ENCODE data around the gene KLHL30.

The KLHL30 gene

GRCh38 chr2:238097988-238098871 is 40.2 kb upstream of the KLHL30 start:
- Histone ChIP-seq H3K4me1 (ENCODE audit: control insufficient read depth, insufficient read depth, low read length) (no peaks in the 10 kb centered on the region), H3K9ac (ENCODE audit: low read length) (no peak overlapping the region), H3K4me3 (ENCODE audit: low read length) (no peak overlapping the region), H3K36me3 (ENCODE audit: control insufficient read depth, insufficient read depth, low read length, severe bottlenecking) (no peaks in the 10 kb centered on the region), H3K27me3 (replicated peaks; ENCODE audit: control insufficient read depth, insufficient read depth, low read length) (peaks cover 7% of the 10 kb centered on the region), H3K9me3 (ENCODE audit: control insufficient read depth, low read length) (no peaks in the 10 kb centered on the region)
- peak; percentile 39 for DNase-seq (ENCODE audit: low read depth)

DNA sequence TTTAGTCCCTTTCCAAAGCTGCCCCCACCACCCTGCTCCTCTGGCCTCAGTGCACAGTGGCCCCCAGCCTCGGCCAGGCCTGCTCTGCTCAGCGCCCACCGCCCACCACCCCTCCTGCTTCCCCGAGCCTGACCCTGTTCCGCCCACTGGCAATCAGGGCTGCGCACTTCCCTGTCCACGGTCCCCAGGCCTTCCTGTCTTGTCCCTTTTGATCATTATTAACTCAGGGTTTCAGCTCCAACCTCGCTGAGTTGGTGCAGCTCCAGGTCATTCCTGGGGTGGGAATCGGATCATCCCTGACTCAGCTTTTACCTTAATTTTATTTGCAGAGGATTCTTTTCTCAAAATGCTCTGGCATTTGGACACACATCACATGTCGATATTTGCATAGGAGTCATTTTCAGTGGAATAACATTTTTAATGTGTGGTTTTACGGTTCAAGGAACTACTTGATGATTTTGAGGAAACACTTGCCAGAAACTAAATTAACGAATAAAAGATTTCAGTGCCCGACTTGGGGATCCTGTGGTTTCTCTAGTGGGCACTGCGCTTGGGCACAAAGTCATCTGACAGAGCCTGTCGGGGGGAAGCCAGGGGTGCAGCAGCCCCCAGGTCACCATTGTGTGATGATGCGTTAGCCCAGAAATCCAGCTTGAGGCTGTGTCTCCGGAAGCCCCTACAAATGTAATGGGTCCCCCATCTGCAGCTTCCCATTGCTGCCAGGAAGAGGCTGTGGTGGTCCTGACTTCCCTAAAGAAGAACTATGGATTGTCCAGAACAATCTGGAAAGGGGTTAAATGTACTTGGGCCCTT is 39.4 kb upstream of the KLHL30 start:
- H3K9ac ChIP-seq (ENCODE audit: low read length): no peak overlapping the region
- no peak overlapping the region for H3K4me3 ChIP-seq (ENCODE audit: low read length)
- DNase-seq (ENCODE audit: low read depth): peak; percentile 51
- H3K4me1 ChIP-seq (ENCODE audit: control insufficient read depth, insufficient read depth, low read length): no peaks in the 10 kb centered on the region
- H3K36me3 ChIP-seq (ENCODE audit: control insufficient read depth, insufficient read depth, low read length, severe bottlenecking): no peaks in the 10 kb centered on the region
- no peaks in the 10 kb centered on the region for H3K9me3 ChIP-seq (ENCODE audit: control insufficient read depth, low read length)
- peaks cover 7% of the 10 kb centered on the region for H3K27me3 ChIP-seq (replicated peaks; ENCODE audit: control insufficient read depth, insufficient read depth, low read length)

GRCh38 chr2:238099714-238100048 is 38.8 kb upstream of the KLHL30 start:
- Histone ChIP-seq H3K9me3 (ENCODE audit: control insufficient read depth, low read length) (no peaks in the 10 kb centered on the region), H3K4me3 (ENCODE audit: low read length) (no peak overlapping the region), H3K36me3 (ENCODE audit: control insufficient read depth, insufficient read depth, low read length, severe bottlenecking) (no peaks in the 10 kb centered on the region), H3K9ac (ENCODE audit: low read length) (no peak overlapping the region), H3K27me3 (replicated peaks; ENCODE audit: control insufficient read depth, insufficient read depth, low read length) (peaks cover 7% of the 10 kb centered on the region), H3K4me1 (ENCODE audit: control insufficient read depth, insufficient read depth, low read length) (no peaks in the 10 kb centered on the region)
- DNase-seq (ENCODE audit: low read depth): no peak

- no peaks in the 10 kb centered on the region for H3K4me1 ChIP-seq (ENCODE audit: control insufficient read depth, insufficient read depth, low read length)
- no peaks in the 10 kb centered on the region for H3K9me3 ChIP-seq (ENCODE audit: control insufficient read depth, low read length)
- peaks cover 7% of the 10 kb centered on the region for H3K27me3 ChIP-seq (replicated peaks; ENCODE audit: control insufficient read depth, insufficient read depth, low read length)
- H3K4me3 ChIP-seq (ENCODE audit: low read length): no peak within 1 kb of the TSS
- H3K9ac ChIP-seq (ENCODE audit: low read length): no peak within 1 kb of the TSS
- no peak for DNase-seq (ENCODE audit: low read depth)
- H3K36me3 ChIP-seq (ENCODE audit: control insufficient read depth, insufficient read depth, low read length, severe bottlenecking): no peaks in the 10 kb centered on the region
Observed at GRCh38 chr2:238100049-238100820, 38.2 kb upstream of the KLHL30 start, which contains the start of gene ESPNL. TSS of gene ESPNL (plus strand) at chr2:238100340. CDS start at chr2:238100420, 80 bp downstream.

DNA sequence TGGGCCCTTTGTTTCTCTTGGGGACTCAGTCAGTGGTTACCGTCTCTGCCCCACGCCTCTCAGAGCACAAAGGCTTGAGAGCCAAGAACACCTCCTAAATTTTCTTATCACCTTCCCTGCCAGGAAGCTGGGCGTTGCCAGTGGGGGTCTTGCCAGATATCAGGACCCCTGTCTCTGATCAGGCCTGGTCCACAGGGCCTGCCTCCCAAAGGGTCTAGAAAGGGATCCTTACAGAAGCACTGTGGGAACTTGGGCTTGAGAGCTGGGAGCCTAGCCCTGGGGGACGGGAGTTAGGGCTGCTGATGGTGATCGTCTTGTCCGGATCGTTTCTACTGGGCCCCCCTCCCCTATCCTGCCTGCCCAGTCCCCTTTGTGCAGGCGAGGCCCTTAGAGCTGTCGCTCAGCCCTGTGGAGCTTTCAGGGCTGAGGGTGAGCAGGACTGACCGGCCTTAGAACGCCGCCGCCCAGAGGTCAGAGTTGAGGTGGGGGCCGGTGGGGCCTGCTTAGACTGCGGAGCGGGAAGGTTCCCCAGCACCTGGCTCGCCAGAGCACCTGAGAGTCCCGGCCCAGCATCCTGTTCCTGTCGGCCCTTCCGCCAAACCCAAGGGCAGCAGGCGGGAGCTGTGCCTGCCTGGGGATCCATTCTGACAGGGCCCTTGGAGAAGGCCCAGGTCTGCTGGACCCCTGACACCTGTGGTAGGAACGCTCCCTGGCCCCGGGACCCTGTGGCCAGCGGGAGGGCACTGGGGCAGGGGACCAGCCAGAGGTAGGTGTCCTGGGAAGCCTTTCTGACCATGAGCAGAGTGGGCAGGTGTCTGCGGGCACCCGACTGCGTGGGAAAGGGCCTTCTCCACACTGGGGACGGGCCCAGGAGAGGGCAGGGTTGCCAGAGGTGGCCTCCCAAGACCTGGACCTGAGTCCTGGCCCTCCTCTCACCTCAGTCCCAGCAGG is 37.4 kb upstream of the KLHL30 start:
- no peak overlapping the region for H3K4me3 ChIP-seq (ENCODE audit: low read length)
- H3K9ac ChIP-seq (ENCODE audit: low read length): no peak overlapping the region
- DNase-seq (ENCODE audit: low read depth): no peak
- H3K4me1 ChIP-seq (ENCODE audit: control insufficient read depth, insufficient read depth, low read length): no peaks in the 10 kb centered on the region
- H3K9me3 ChIP-seq (ENCODE audit: control insufficient read depth, low read length): no peaks in the 10 kb centered on the region
- no peaks in the 10 kb centered on the region for H3K36me3 ChIP-seq (ENCODE audit: control insufficient read depth, insufficient read depth, low read length, severe bottlenecking)
- peaks cover 7% of the 10 kb centered on the region for H3K27me3 ChIP-seq (replicated peaks; ENCODE audit: control insufficient read depth, insufficient read depth, low read length)

DNA sequence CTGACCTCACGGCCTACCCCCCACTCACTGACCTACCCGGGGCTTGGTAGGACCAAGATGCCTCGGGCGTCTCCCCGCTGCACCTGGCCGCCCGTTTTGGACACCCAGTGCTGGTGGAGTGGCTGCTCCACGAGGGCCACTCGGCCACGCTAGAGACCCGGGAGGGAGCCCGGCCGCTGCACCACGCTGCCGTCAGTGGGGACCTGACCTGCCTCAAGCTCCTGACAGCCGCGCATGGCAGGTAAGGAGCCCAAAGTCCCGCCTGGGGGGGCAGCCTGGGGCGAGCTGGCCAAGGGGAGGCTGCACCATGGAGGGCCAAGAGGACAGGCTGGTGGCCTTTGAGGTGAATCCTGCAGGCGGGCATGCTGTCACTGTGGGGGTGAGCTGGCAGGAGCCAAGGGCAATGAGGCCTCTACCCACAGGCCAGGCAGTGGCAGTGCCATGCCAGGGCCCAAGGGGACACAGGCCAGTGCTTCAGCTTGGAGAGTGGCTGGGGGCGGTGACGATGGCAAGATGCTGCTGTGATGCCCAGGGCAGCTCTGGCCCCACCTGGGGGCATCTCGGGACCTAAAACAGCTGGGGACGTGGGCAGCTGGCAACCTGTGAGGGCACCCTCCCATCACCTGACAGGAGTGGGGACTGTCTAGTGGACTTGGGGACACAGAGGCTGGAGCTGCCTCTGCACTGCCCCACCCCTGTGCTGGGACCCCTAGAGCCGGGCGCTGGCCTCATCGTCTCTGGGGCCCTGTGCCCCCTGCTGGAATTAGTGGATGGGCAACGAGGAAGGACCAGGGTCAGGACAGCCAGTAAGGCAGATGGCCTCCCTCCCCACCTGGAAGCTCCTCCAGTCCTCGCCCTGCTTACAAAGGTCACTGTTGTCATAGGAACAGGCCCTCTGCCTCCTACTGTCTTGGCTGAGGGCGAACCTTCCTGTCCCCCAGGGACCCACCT is 36.3 kb upstream of the KLHL30 start:
- DNase-seq (ENCODE audit: low read depth): no peak
- no peaks in the 10 kb centered on the region for H3K9me3 ChIP-seq (ENCODE audit: control insufficient read depth, low read length)

DNA sequence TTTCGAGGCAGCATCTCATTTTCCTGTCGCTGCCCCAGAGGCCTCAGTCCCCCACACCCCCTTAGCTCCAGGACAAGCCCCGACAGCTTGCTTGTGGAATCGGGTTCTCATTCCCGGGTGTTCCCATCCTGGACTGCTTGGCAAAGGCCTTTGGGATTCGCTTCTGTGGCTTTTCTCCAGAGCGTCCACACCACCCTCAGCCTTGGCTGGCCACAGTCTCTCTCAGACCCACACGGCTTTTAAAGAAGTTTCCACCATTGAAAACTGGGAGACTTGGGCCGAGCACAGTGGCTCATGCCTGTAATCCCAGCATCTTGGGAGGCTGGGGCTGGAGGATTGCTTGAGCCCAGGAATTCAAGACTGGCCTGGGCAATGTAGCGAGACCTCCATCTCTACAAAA is 35.6 kb upstream of the KLHL30 start:
- no peak overlapping the region for H3K9ac ChIP-seq (ENCODE audit: low read length)
- no peak overlapping the region for H3K4me3 ChIP-seq (ENCODE audit: low read length)
- no peaks in the 10 kb centered on the region for H3K4me1 ChIP-seq (ENCODE audit: control insufficient read depth, insufficient read depth, low read length)
- no peaks in the 10 kb centered on the region for H3K9me3 ChIP-seq (ENCODE audit: control insufficient read depth, low read length)
- DNase-seq (ENCODE audit: low read depth): no peak
- peaks cover 13% of the 10 kb centered on the region for H3K27me3 ChIP-seq (replicated peaks; ENCODE audit: control insufficient read depth, insufficient read depth, low read length)
- no peaks in the 10 kb centered on the region for H3K36me3 ChIP-seq (ENCODE audit: control insufficient read depth, insufficient read depth, low read length, severe bottlenecking)

More for the DNA sequence above, 36.3 kb upstream of the KLHL30 start:
- Histone ChIP-seq H3K4me1 (ENCODE audit: control insufficient read depth, insufficient read depth, low read length) (no peaks in the 10 kb centered on the region), H3K27me3 (replicated peaks; ENCODE audit: control insufficient read depth, insufficient read depth, low read length) (peaks cover 7% of the 10 kb centered on the region), H3K4me3 (ENCODE audit: low read length) (no peak overlapping the region), H3K9ac (ENCODE audit: low read length) (no peak overlapping the region), H3K36me3 (ENCODE audit: control insufficient read depth, insufficient read depth, low read length, severe bottlenecking) (no peaks in the 10 kb centered on the region)

DNA sequence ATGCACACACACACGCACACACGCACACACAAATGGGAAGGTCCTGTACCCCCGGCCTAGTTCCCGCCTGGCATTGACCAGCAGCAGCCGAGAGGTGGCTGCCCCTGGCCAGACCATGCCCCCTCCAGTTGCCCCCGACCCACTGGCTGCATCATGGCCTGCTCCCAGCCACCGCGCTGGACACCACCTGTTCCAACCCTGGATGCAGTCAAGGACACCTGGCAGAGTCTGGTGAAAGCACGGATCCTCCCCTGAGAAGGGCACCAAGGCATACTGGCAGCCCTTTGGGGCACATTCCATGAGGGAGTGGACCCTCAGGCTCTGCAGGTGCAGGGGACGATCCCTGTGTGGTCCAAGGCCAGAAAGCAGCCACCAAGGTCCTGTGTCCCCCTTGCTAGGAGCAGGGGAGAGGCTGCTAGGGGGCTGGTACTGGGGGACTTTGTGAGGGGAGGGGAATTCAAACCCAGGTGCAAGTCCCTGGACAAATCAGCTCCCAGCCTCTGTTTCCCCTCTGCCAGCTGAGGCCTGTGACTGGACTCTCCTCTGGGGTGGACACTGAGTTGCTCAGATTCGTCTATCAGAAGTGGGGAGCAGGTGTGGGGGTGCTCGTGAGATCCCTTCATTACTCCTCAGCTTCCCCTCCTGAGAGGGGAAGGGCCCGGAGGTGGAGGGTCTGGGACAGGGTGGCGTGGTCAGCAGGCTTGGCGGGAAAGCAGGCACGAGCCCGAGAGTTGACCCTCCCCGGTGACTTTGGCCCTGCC is 34.8 kb upstream of the KLHL30 start:
- Histone ChIP-seq H3K4me3 (ENCODE audit: low read length) (no peak overlapping the region), H3K9me3 (ENCODE audit: control insufficient read depth, low read length) (no peaks in the 10 kb centered on the region), H3K4me1 (ENCODE audit: control insufficient read depth, insufficient read depth, low read length) (no peaks in the 10 kb centered on the region), H3K9ac (ENCODE audit: low read length) (no peak overlapping the region), H3K36me3 (ENCODE audit: control insufficient read depth, insufficient read depth, low read length, severe bottlenecking) (no peaks in the 10 kb centered on the region), H3K27me3 (replicated peaks; ENCODE audit: control insufficient read depth, insufficient read depth, low read length) (peaks cover 20% of the 10 kb centered on the region)
- no peak for DNase-seq (ENCODE audit: low read depth)

DNA sequence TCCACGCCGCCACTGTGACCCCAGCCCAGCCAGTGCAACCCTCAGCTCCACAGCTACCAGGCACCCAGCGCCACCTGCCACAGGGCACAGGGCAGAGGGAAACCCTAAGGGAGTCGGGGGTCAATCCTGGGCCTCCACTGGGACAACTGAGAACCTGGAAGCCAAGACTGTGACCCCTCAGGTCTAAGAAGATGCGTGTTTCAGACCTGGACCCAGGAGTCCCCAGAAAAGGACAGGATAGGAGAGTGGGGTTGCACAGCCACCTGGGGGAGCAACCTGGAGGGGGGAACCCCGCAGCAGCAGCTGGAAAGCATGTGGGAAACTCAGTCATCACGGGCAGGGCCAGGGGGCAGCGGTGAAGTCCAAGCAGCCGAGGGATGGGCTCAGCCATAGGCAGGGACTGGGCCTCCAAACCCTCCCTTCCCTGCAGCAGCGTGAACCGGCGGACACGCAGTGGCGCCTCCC is 34.2 kb upstream of the KLHL30 start:
- Histone ChIP-seq H3K9me3 (ENCODE audit: control insufficient read depth, low read length) (no peaks in the 10 kb centered on the region), H3K9ac (ENCODE audit: low read length) (no peak overlapping the region), H3K4me3 (ENCODE audit: low read length) (no peak overlapping the region), H3K4me1 (ENCODE audit: control insufficient read depth, insufficient read depth, low read length) (no peaks in the 10 kb centered on the region), H3K36me3 (ENCODE audit: control insufficient read depth, insufficient read depth, low read length, severe bottlenecking) (no peaks in the 10 kb centered on the region), H3K27me3 (replicated peaks; ENCODE audit: control insufficient read depth, insufficient read depth, low read length) (peaks cover 20% of the 10 kb centered on the region)
- DNase-seq (ENCODE audit: low read depth): no peak

Measured in adipocyte (in vitro differentiated cells).